ENCODE data around the gene BRD2. TPM values are rescaled to one million over a fixed set of nuclear protein-coding genes. Genes with fewer than 3 reads are reported as not detected.

BRD2 gene
- total and polyA plus RNA-seq, 2 of the 4 experiments (the other 2 are of a cell fraction), result 99.5 to 144 TPM

GRCh38 chr6:32968093-32968866, at the start of gene BRD2 (continued):
- TF ChIP-seq SMC3 (IDR thresholded peaks at IDR 0.05; ENCODE audit: low read depth, low read length) (no peak), CTCF (conservative IDR thresholded peaks at IDR 0.05; ENCODE audit: low read depth, low read length) (no peak)

GRCh38 chr6:32920715-32921114, 47.7 kb upstream of the BRD2 start:
- Histone ChIP-seq H3K9ac (ENCODE audit: low read depth, low read length) (no peak overlapping the region), H4K8ac (ENCODE audit: low read depth in 2 of 2, low read length in 2 of 2) (no peak overlapping the region), H3K14ac (replicated peaks; ENCODE audit: low read depth, low read length) (no peak overlapping the region), H2BK20ac (ENCODE audit: low read depth, low read length) (no peak overlapping the region), H4K5ac (ENCODE audit: low read depth, low read length) (no peak overlapping the region), H3K4ac (ENCODE audit: low read depth, low read length) (no peak overlapping the region), H3K18ac (ENCODE audit: low read depth, low read length) (no peak overlapping the region), H3K27me3 (ENCODE audit: control insufficient read depth, insufficient read depth, low read length) (peaks cover 8% of the 10 kb centered on the region; the same call in 1 of the 2 replicates), H3K23ac (ENCODE audit: low read depth, low read length) (no peak overlapping the region), H2AK9ac (replicated peaks; ENCODE audit: low read depth, low read length, poor library complexity) (no peak overlapping the region), H3K79me1 (ENCODE audit: low read depth in 1 of 2, low read length in 2 of 2) (no peaks in the 10 kb centered on the region), H3K27ac (ENCODE audit: insufficient read depth, low read length) (no peak overlapping the region), H2BK15ac (ENCODE audit: low read depth, low read length) (no peak overlapping the region), H2AFZ (replicated peaks; ENCODE audit: low read length, poor library complexity) (no peak overlapping the region), H3K4me3 (ENCODE audit: insufficient read depth, low read depth, low read length) (no peak overlapping the region), H4K20me1 (ENCODE audit: insufficient read depth, low read length) (no peaks in the 10 kb centered on the region), H2BK5ac (ENCODE audit: low read depth, low read length, poor library complexity, severe bottlenecking) (no peak overlapping the region), H3K9me3 (ENCODE audit: control insufficient read depth, insufficient read depth, low read length) (no peaks in the 10 kb centered on the region), H2BK120ac (ENCODE audit: low read depth, low read length) (no peak overlapping the region), H3K4me1 (ENCODE audit: control insufficient read depth, insufficient read depth, low read length) (no peaks in the 10 kb centered on the region), H4K91ac (ENCODE audit: insufficient read depth, low read depth, low read length) (no peak overlapping the region), H2AK5ac (ENCODE audit: low read depth, low read length) (no peak overlapping the region), H3K36me3 (ENCODE audit: control insufficient read depth, insufficient read depth, low read length) (no peaks in the 10 kb centered on the region), H3K9me1 (ENCODE audit: insufficient read depth, low read length) (no peaks in the 10 kb centered on the region), H3K4me2 (ENCODE audit: low read depth, low read length) (no peak overlapping the region), H3K56ac (ENCODE audit: extremely low read depth, insufficient read depth, low read length) (no peak overlapping the region)
- DNase-seq (no peak), ATAC-seq (ENCODE audit: low read depth) (no peak)
- ChIA-PET CTCF (interaction anchor here (1.3 kb wide), 1 partner anchor 64 kb away, joined by 3 read pairs; no protein-coding TSS in a partner anchor), POLR2A (ENCODE audit: unreplicated experiment) (interaction anchor here (1.3 kb wide), 1 partner anchor 51 kb away, joined by 4 read pairs; no protein-coding TSS in a partner anchor)
- intact Hi-C loops (cut with micrococcal nuclease), result no loop called here
- TF ChIP-seq CTCF (conservative IDR thresholded peaks at IDR 0.05; ENCODE audit: low read depth, low read length) (no peak), RCOR1 (IDR thresholded peaks at IDR 0.05; ENCODE audit: insufficient replicate concordance, low read length) (no peak), CHD1 (IDR thresholded peaks at IDR 0.05; ENCODE audit: low read depth, low read length) (no peak)
- WGBS, 2 experiments (ENCODE audit: extremely low coverage in 2 of 2, insufficient read length in 1 of 2), result no CpG with 5 or more reads among the region's 2 CpGs
- dilution Hi-C loops (cut with HindIII; ENCODE audit: low sequenced_read_pairs, unreplicated experiment), result no loop called here
- in situ Hi-C loops (cut with MboI; ENCODE audit: low sequenced_read_pairs), result no loop called here
- no TSS peak for BruUV-seq (replicated peaks)
